Measurements from ENCODE around the gene MTERF4.
"Not testable (repeated sequence)": the region's sequence is repeated elsewhere in the genome, so short reads cannot be mapped to it uniquely, and the experiment has no call there.

Gene MTERF4

GRCh38 chr2:241110607-241111439 lies 8.7 kb upstream of the MTERF4 start:
- DNase-seq, result no peak

GRCh38 chr2:241110089-241110606 lies 8.1 kb upstream of the MTERF4 start:
- DNase-seq, result no peak

GRCh38 chr2:241109210-241110088 lies 7.4 kb upstream of the MTERF4 start:
- peak; percentile 42 for DNase-seq

GRCh38 chr2:241108271-241109209 lies 6.5 kb upstream of the MTERF4 start:
- DNase-seq, result peak; percentile 53

GRCh38 chr2:241107031-241107783 lies 5.1 kb upstream of the MTERF4 start:
- no peak for DNase-seq

- no peak for DNase-seq
Measured at GRCh38 chr2:241105641-241106040, 3.6 kb upstream of the MTERF4 start.

- not testable (repeated sequence) for DNase-seq
Measured at GRCh38 chr2:241104611-241105010, 2.5 kb upstream of the MTERF4 start.

- no peak for DNase-seq
Measured at GRCh38 chr2:241103176-241103595, 1.1 kb upstream of the MTERF4 start.

GRCh38 chr2:241099246-241099645 lies 2.8 kb downstream of the MTERF4 start:
- DNase-seq, result no peak

GRCh38 chr2:241096979-241097378 lies 5.1 kb downstream of the MTERF4 start:
- no peak for DNase-seq

GRCh38 chr2:241095594-241096290 lies 6.3 kb downstream of the MTERF4 start:
- peak; percentile 78 for DNase-seq

GRCh38 chr2:241094924-241095420 lies 7.1 kb downstream of the MTERF4 start:
- no peak for DNase-seq

- no peak for DNase-seq
Measured at GRCh38 chr2:241094172-241094571, 7.9 kb downstream of the MTERF4 start.

GRCh38 chr2:241093133-241093781 lies 8.8 kb downstream of the MTERF4 start:
- not testable (repeated sequence) for DNase-seq

GRCh38 chr2:241092677-241093076 lies 9.4 kb downstream of the MTERF4 start:
- DNase-seq, result no peak

- no peak for DNase-seq
Measured at GRCh38 chr2:241091734-241092445, 10.2 kb downstream of the MTERF4 start.

- DNase-seq, result no peak
Measured at GRCh38 chr2:241091201-241091600, 10.9 kb downstream of the MTERF4 start.

- no peak for DNase-seq
Measured at GRCh38 chr2:241088791-241089732, 13.0 kb downstream of the MTERF4 start.
